Subcutaneous abdominal adipose tissue (tissue), 5 donors: ENCODE measurements around the gene SLC31A2.
"Not testable (repeated sequence)": the region's sequence is repeated elsewhere in the genome, so short reads cannot be mapped to it uniquely, and the experiment has no call there.

ENCODE experiments used
- H3K27ac ChIP-seq: one replicate; pipeline ENCODE4 v1.7.0; 2013; ENCODE audit warnings: low read depth, mild to moderate bottlenecking, inconsistent platforms, low read length, moderate library complexity
- H3K27me3 ChIP-seq, 5 donors: one replicate each; pipeline ENCODE4 v1.7.0; 2013; ENCODE audit warnings: low read length in 5 of 5, inconsistent platforms in 1 of 5; ENCODE audit not compliant: control insufficient read depth in 5 of 5, insufficient read depth in 4 of 5
- H3K36me3 ChIP-seq, 5 donors: one replicate each; pipeline ENCODE4 v1.7.0; 2013; ENCODE audit warnings: low read length in 5 of 5; ENCODE audit not compliant: control insufficient read depth in 5 of 5, insufficient read depth in 5 of 5
- H3K4me1 ChIP-seq, 5 donors: one replicate each; pipeline ENCODE4 v1.7.0; 2013; ENCODE audit warnings: low read length in 5 of 5, mild to moderate bottlenecking in 3 of 5, moderate library complexity in 1 of 5; ENCODE audit not compliant: control insufficient read depth in 5 of 5, insufficient read depth in 5 of 5
- H3K4me3 ChIP-seq, 5 donors: one replicate each; pipeline ENCODE4 v1.7.0; 2013; ENCODE audit warnings: low read length in 5 of 5, low read depth in 1 of 5
- H3K9ac ChIP-seq, 5 donors: one replicate each; pipeline ENCODE4 v1.7.0; 2013; ENCODE audit warnings: low read length in 5 of 5, mild to moderate bottlenecking in 4 of 5, moderate library complexity in 3 of 5
- H3K9me3 ChIP-seq, 5 donors: one replicate each; pipeline ENCODE4 v1.7.0; 2013; ENCODE audit warnings: low read length in 5 of 5; ENCODE audit not compliant: control insufficient read depth in 5 of 5
- donor health status: healthy.
- donor health status: healthy.
- donor health status: healthy.
- donor health status: healthy.
- donor health status: healthy.

The SLC31A2 gene

DNA sequence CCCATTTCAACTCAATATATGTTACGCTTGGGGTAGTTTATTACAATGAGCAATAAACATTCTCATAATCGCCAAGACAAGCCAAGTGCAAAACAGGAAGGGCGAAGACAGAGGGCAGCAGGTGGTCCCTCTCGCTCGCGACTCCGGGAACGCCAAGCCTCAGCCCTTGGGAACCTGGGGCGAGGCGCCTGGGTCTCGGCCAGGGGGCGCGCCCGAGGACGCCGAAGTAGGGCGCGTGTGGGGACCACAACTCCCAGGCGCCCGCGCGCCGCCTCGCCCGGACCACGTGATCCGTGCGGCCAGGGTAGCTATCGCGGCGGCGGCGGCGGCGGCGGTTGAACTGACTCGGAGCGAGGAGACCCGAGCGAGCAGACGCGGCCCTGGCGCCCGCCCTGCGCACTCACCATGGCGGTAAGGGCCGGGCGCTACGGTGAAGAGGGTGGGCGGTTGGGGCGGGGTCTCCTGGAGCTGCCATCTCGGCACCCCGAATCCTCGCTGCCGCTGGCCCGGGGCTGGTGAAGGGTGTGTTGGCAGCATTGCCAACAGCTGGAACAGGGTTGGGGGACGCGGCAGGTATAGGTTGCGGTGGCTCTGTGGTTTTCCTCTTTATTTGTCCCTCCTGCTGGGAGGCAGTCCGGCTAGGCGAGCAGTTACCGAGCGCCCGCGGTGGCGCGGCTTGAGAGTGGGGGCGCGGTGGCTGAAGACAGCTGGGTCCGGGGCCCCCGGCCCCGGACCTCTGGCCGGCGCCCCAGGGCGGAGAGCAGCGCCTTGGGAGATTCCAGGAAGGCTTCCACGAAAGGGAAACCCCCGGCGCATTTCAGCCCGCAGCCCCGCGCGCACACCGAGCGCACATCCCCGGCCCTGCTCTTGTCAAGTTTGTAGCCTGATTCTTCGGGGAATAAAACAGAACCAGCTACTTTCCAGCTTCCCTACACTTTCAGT, at the start of gene SLC31A2:
Gene SLC31A2 (plus strand): TSS at position 338 of the 942 bp plus-strand sequence. CDS start 68 bp downstream, at position 406.
- H3K9ac ChIP-seq, result peak within 1 kb of the TSS; percentile 63 to 96 (median 92)
- H3K4me3 ChIP-seq, result peak within 1 kb of the TSS; percentile 71 to 94 (median 92)
- H3K9me3 ChIP-seq, result no peaks in the 10 kb centered on the region
- H3K27ac ChIP-seq, result peak within 1 kb of the TSS; percentile 91
- H3K36me3 ChIP-seq, result peaks cover 0 to 5% (median 0%) of the 10 kb centered on the region in 5 donors
- peaks cover 7 to 53% (median 51%) of the 10 kb centered on the region in 5 donors for H3K4me1 ChIP-seq
- no peaks in the 10 kb centered on the region for H3K27me3 ChIP-seq

- H3K4me1 ChIP-seq, H3K27me3 ChIP-seq, H3K9me3 ChIP-seq, H3K9ac ChIP-seq, H3K27ac ChIP-seq, H3K4me3 ChIP-seq, H3K36me3 ChIP-seq: not testable (repeated sequence)
These were observed 45.5 kb upstream of the SLC31A2 start for GRCh38 chr9:113105345-113105744.

DNA sequence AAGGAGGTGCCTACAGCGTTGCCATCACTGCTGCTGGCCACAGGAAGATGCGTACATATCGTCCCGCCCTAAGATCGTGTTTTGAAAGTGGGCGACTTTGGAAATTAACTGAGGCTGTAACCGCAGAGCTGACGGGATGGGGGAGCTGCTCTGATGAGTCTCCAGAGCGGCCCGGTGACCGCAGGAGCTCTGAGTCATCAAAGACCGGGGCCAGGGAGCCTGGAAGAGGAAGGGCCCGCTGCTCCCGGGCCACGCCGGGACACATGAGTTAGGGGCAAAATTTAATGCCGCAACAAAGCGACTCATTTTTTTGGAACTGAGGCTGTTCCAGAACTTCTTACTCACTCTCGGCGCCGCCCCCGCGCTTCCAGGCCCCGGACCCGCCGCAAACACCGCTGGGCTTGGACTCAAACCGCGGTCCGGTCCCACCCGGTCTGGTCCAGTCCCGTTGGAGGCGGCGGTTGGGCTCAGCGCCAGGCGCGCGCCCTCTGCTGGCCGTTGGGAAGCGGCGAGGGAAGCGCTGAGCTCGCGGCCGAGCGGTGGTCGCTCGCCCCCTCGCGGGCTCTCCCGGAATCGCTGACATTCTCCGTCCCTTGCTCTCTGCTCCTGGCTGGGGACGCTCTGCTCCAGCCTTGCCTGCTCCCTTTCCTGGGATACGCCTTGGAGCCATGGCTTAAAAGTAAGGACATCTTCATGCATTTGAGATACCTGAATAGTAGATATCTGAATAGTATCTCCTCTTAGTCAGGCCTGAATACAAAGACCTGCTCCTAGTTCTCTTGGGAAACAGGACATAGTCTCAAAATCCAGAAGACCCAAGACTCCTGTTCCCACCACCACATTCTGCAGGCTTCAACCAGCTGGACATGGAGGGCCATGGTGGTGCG, 39.5 kb upstream of the SLC31A2 start:
- not testable (repeated sequence) for H3K9me3 ChIP-seq, H3K27ac ChIP-seq, H3K36me3 ChIP-seq, H3K9ac ChIP-seq, H3K27me3 ChIP-seq
- peaks cover 0 to 11% (median 0%) of the 10 kb centered on the region in 5 donors for H3K4me1 ChIP-seq
- H3K4me3 ChIP-seq, result peak overlapping the region in 2 of 5 donors; percentile 20 to 36

DNA sequence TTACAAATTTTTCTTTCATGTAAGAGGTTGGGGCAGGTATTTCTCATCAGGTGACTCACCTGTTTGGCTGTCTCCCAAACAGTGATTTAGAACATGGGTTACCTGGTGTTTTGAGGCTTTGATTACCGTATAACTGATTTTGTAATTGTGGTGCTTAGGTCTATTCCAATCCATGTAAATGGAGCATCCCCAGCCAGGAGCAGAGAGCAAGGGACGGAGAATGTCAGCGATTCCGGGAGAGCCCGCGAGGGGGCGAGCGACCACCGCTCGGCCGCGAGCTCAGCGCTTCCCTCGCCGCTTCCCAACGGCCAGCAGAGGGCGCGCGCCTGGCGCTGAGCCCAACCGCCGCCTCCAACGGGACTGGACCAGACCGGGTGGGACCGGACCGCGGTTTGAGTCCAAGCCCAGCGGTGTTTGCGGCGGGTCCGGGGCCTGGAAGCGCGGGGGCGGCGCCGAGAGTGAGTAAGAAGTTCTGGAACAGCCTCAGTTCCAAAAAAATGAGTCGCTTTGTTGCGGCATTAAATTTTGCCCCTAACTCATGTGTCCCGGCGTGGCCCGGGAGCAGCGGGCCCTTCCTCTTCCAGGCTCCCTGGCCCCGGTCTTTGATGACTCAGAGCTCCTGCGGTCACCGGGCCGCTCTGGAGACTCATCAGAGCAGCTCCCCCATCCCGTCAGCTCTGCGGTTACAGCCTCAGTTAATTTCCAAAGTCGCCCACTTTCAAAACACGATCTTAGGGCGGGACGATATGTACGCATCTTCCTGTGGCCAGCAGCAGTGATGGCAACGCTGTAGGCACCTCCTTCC, 37.9 kb upstream of the SLC31A2 start:
- H3K4me1 ChIP-seq, result peaks cover 0 to 11% (median 0%) of the 10 kb centered on the region in 5 donors
- not testable (repeated sequence) for H3K4me3 ChIP-seq, H3K9me3 ChIP-seq, H3K36me3 ChIP-seq, H3K9ac ChIP-seq, H3K27ac ChIP-seq, H3K27me3 ChIP-seq

DNA sequence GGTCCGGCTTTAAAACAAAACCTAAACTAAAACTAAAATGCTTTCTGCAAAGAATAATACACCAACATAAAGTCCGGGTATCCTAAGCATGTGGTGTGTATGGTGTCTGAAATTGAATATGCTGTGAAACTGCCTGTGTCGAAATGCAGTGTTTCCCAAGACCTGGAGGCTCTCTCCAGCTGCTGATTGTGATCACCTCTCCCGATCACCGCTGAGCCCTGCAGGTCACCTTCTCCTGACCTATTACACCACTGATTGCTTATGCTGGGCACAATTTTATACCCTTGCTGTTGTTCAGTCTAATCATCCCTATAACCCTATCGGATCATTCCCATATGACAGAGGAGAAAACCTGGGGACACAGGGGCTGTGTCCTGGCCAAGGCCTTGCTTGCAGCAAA, 32.0 kb upstream of the SLC31A2 start:
- not testable (repeated sequence) for H3K9me3 ChIP-seq, H3K4me3 ChIP-seq, H3K4me1 ChIP-seq, H3K27ac ChIP-seq, H3K36me3 ChIP-seq, H3K27me3 ChIP-seq, H3K9ac ChIP-seq

GRCh38 chr9:113125386-113126035, 25.3 kb upstream of the SLC31A2 start:
- H3K4me1 ChIP-seq, result no peaks in the 10 kb centered on the region
- no peak overlapping the region for H3K9ac ChIP-seq
- H3K9me3 ChIP-seq, result no peaks in the 10 kb centered on the region
- H3K36me3 ChIP-seq, result no peaks in the 10 kb centered on the region
- H3K27me3 ChIP-seq, result peaks cover 0 to 8% (median 0%) of the 10 kb centered on the region in 5 donors
- H3K4me3 ChIP-seq, result no peak overlapping the region
- H3K27ac ChIP-seq, result no peak overlapping the region

GRCh38 chr9:113129466-113129865, 21.3 kb upstream of the SLC31A2 start:
- Histone ChIP-seq H3K9me3 (no peaks in the 10 kb centered on the region), H3K4me1 (no peaks in the 10 kb centered on the region), H3K27ac (no peak overlapping the region), H3K36me3 (no peaks in the 10 kb centered on the region), H3K4me3 (no peak overlapping the region), H3K27me3 (peaks cover 0 to 8% (median 0%) of the 10 kb centered on the region in 5 donors), H3K9ac (no peak overlapping the region)

- Histone ChIP-seq H3K36me3 (no peaks in the 10 kb centered on the region), H3K4me1 (no peaks in the 10 kb centered on the region), H3K9me3 (no peaks in the 10 kb centered on the region), H3K9ac (no peak overlapping the region), H3K4me3 (no peak overlapping the region), H3K27ac (no peak overlapping the region), H3K27me3 (peaks cover 0 to 8% (median 0%) of the 10 kb centered on the region in 5 donors)
These were observed 20.9 kb upstream of the SLC31A2 start for GRCh38 chr9:113129884-113130283.

DNA sequence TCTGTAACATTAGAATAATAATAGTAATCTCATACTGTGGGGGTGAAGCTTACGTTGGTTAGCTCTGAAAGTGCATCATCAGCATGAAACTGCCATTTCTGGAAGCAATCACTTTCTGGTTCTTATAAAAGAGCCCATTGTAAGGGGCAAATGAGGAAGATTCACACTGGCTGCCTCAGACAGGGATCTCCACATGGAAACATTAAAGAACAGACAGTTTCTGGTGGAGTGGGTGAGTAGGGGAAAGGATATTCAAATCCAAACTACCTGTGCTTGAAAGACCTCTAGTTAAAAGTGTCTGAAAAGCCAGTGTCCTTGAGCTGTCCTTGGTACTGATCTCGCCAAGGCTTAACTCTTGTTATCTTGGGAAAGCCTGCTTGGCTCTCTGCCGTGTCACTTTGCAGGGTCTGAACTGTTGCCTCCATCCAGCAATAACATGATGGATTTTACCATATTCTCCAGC, 19.1 kb upstream of the SLC31A2 start:
- Histone ChIP-seq H3K36me3 (no peaks in the 10 kb centered on the region), H3K9me3 (no peaks in the 10 kb centered on the region), H3K4me3 (no peak overlapping the region), H3K27me3 (peaks cover 0 to 8% (median 0%) of the 10 kb centered on the region in 5 donors), H3K27ac (no peak overlapping the region), H3K9ac (no peak overlapping the region), H3K4me1 (no peaks in the 10 kb centered on the region)
